ENCODE measurements around the gene PTPN2. TPM values are rescaled to one million over a fixed set of nuclear protein-coding genes. Genes with fewer than 3 reads are reported as not detected.
"Not testable (repeated sequence)": the region's sequence is repeated elsewhere in the genome, so short reads cannot be mapped to it uniquely, and the experiment has no call there.

Gene PTPN2
- polyA plus RNA-seq, 6 donors from 2014 or later = 84.6 to 112 (median 99.1) TPM

DNA sequence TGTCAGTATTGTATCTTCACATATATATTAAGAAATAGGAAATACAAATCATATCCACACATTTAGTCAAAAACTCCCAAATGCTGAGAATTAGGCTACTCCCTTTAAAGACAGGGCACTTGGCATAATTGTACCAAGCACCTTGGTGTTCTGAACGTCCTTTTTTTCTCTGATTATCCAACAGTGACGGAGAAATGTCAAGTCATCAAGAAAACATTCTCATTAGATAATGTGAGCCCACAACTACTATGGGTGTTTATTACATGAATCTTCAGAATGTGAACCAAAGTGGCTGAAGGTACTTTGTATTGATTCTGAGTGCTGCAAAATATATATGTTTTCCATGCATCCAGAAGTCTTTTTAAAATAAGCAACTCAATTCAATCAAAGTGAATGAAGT lies 97.4 kb downstream of the PTPN2 start:
- Mint-ChIP-seq H3K4me1 (peaks cover 0 to 7% (median 4%) of the 10 kb centered on the region in 3 donors), H3K9me3 (no peaks in the 10 kb centered on the region), H3K4me3 (no peak overlapping the region), H3K27ac (peak overlapping the region in 2 of 6 donors; percentile 11 to 56), H3K27me3 (no peaks in the 10 kb centered on the region), H3K36me3 (peaks cover 0 to 8% of the 10 kb centered on the region in 2 donors)
- ATAC-seq (ENCODE audit: low read depth in 2 of 2) (no peak), DNase-seq (no peak)

DNA sequence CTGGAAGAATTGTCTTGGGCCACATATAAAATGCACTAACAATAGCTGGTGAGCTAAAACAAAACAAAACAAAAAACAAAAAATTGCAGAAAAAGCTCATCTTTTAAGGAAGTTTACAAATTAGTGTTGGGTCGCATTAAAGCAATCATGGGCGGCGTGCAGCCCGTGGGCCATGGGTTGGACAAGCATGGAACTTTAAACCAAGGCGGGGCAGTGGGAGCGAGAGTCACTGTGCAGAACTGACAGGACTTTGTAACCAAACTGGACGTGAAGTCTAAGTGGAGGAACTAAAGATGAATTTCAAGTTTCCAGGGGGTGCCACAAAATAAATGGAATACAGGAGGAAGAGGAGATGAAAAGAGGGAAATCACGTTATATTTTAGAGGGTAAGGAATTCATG lies 100.5 kb downstream of the PTPN2 start:
- ATAC-seq (ENCODE audit: low read depth in 2 of 2) (no peak), DNase-seq (no peak)
- peaks cover 0 to 2% (median 0%) of the 10 kb centered on the region in 7 donors for H3K9me3 Mint-ChIP-seq
- H3K27ac Mint-ChIP-seq = no peak overlapping the region
- H3K36me3 Mint-ChIP-seq = peaks cover 0 to 8% of the 10 kb centered on the region in 2 donors
- no peaks in the 10 kb centered on the region for H3K27me3 Mint-ChIP-seq
- H3K4me1 Mint-ChIP-seq = no peaks in the 10 kb centered on the region
- no peak overlapping the region for H3K4me3 Mint-ChIP-seq

DNA sequence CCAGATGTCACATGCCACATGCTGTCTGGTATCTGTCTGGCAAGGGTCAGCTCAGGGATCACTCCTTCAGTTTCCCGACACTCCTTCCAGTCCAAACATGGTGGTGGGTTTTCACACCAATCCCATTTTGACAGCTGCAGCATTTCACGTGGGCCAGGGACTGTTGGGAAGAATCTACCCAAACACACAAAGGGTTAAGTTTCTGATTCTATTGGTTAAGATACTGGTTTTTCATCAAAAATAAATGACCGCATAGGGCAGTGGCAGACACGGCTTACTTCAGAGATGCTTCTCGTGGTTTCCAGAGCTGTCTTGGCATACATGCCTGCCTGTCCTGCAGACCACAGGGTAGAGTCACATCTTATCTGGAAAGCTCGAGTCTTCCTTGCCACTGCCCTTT lies 101.5 kb downstream of the PTPN2 start:
- H3K9me3 Mint-ChIP-seq = peaks cover 0 to 4% (median 0%) of the 10 kb centered on the region in 7 donors

DNA sequence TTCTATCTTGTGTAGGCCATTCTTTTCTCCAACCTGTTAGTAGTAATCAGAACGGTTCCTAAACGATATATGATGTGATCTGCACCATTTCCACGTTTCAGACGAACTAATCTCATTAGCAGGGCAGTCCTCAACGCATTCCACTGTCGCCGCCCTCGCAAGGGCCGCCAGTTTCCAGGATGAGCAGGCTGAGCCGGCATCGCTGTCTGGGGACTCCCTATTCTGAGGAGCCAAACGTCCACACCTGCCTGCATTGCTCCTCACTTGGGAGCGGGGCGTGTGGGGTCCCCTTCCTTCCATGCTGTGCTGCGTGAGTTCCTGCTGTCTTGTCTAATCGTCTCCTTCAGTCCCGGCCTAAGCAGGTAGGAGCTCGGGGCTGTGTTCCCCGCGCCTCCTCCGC lies 104.6 kb downstream of the PTPN2 start:
- Mint-ChIP-seq H3K4me3 (no peak overlapping the region), H3K9me3 (peaks cover 0 to 10% (median 0%) of the 10 kb centered on the region in 7 donors), H3K27ac (peak overlapping the region in 1 of 6 donors; percentile 4), H3K36me3 (no peaks in the 10 kb centered on the region), H3K27me3 (no peaks in the 10 kb centered on the region), H3K4me1 (no peaks in the 10 kb centered on the region)
- ATAC-seq (ENCODE audit: low read depth in 2 of 2) (no peak), DNase-seq (no peak)

More for the DNA sequence above, 101.5 kb downstream of the PTPN2 start:
- ATAC-seq (ENCODE audit: low read depth in 2 of 2) (no peak), DNase-seq (no peak)
- Mint-ChIP-seq H3K27ac (no peak overlapping the region), H3K4me3 (no peak overlapping the region), H3K36me3 (peaks cover 0 to 8% of the 10 kb centered on the region in 2 donors), H3K4me1 (no peaks in the 10 kb centered on the region), H3K27me3 (no peaks in the 10 kb centered on the region)

DNA sequence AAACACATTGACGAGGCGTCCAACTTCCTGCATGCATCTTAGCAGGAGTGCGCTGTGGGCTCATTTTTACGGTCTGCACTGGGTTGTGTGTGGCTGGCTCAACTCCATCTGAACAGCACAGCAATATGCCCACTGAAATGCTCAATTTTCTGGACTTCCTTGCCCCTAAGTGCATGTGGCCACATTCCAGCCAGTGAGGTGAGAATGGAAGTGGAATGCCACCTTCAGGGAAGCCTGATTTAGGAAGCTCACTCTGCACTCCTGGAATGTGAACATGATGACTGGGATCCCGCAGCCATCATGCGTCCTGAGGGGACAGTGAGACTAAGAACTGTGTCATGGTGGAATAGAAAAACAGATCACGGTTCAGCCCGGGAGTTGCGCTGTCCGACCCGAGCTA lies 105.0 kb downstream of the PTPN2 start:
- Mint-ChIP-seq H3K4me1 (no peaks in the 10 kb centered on the region), H3K9me3 (peaks cover 0 to 10% (median 0%) of the 10 kb centered on the region in 7 donors), H3K36me3 (no peaks in the 10 kb centered on the region), H3K27ac (no peak overlapping the region), H3K27me3 (no peaks in the 10 kb centered on the region), H3K4me3 (no peak overlapping the region)
- DNase-seq (no peak), ATAC-seq (ENCODE audit: low read depth in 2 of 2) (no peak)

DNA sequence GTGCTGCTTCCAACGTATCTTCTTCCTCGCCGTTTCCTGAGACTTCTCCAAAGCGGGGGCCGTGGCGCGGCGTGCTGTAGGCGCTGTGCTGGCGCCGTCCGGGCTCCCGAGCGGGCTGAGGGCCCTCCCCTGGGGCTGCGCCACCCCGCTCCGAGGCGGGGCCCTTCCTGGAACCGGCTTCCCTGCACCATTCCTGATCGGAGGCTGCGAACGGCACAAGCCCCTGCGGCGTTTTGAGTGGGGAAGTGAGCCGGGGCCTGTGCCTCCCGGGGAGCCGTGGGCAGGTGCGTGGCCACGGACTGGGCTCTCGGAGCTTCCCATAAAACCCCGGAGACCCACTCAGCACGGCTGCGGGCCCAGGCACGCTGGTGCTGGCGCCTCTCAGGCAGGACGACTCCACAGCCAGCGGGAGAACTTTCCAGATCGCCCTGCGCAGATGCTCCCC lies 106.5 kb downstream of the PTPN2 start:
- peak overlapping the region in 4 of 8 donors; percentile 15 to 82 (median 31) for H3K4me3 Mint-ChIP-seq
- peaks cover 0 to 10% (median 0%) of the 10 kb centered on the region in 7 donors for H3K9me3 Mint-ChIP-seq
- no peak for DNase-seq
- H3K27me3 Mint-ChIP-seq = no peaks in the 10 kb centered on the region
- ATAC-seq (ENCODE audit: low read depth in 2 of 2) = no peak
- H3K4me1 Mint-ChIP-seq = no peaks in the 10 kb centered on the region
- H3K36me3 Mint-ChIP-seq = no peaks in the 10 kb centered on the region
- H3K27ac Mint-ChIP-seq = no peak overlapping the region

DNA sequence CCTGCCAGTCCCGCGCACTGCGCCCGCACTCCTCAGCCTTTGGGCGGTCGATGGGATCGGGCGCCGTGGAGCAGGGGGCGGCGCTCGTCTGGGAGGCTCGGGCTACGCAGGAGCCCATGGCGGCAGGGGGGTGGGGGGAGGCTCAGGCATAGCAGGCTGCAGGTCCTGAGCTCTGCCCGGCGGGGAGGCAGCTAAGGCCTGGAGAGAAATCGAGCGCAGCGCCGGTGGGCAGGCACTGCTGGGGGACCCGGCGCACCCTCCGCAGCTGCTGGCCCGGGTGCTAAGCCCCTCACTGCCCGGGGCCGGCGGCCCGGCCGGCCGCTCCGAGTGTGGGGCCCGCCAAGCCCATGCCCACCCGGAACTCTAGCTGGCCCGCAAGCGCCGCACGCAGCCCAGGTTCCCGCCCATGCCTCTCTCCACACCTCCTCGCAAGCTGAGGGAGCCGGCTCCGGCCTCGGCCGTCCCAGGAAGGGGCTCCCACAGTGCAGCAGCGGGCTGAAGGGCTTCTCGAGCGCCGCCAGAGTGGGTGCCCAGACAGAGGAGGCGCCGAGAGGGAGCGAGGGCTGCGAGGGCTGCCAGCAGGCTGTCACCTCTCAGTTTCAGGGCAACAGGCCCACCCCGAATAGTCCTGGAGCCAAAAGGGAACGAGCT lies 107.1 kb downstream of the PTPN2 start:
- Mint-ChIP-seq H3K9me3 (peaks cover 0 to 10% (median 0%) of the 10 kb centered on the region in 7 donors), H3K27ac (no peak overlapping the region), H3K36me3 (no peaks in the 10 kb centered on the region), H3K4me1 (no peaks in the 10 kb centered on the region), H3K4me3 (peak overlapping the region in 3 of 8 donors; percentile 15 to 82 (median 21)), H3K27me3 (no peaks in the 10 kb centered on the region)
- DNase-seq = no peak
- ATAC-seq (ENCODE audit: low read depth in 2 of 2) = no peak

DNA sequence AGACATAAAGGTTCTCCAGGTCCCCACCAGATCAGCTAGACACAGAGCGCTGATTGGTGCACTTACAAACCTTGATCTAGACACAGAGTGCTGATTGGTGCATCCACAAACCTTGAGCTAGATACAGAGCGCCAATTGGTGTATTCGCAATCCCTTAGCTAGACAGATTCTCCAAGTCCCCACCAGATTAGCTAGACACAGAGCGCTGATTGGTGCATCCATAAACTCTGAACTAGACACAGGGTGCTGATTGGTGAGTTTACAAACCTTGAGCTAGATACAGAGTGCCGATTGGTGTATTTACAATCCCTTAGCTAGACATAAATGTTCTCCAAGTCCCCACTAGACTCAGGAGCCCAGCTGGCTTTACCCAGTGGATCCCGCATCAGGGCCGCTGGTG lies 107.6 kb downstream of the PTPN2 start:
- DNase-seq; ATAC-seq (ENCODE audit: low read depth in 2 of 2); H3K27ac Mint-ChIP-seq; H3K4me3 Mint-ChIP-seq; H3K36me3 Mint-ChIP-seq; H3K27me3 Mint-ChIP-seq; H3K4me1 Mint-ChIP-seq: not testable (repeated sequence)
- peaks cover 0 to 10% (median 0%) of the 10 kb centered on the region in 7 donors for H3K9me3 Mint-ChIP-seq

DNA sequence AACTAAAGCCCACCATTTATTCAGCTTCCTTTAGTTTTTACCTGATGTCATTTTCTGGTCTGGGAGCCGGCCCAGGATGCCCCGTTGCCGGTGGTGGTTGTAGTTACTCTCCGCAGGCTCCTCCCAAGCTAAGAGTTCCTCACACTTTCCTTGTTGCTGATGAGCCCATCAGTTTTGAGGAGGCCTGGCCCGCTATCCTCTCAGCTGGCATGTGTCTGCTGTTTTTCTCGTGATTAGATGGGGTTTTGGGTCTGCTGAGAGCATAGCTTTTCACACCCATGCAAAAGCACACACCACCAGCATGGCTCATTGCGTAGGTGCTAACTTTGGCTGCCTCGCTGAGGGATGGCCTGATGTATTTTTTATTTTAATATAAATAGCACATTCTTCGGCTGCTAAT lies 109.1 kb downstream of the PTPN2 start:
- ATAC-seq (ENCODE audit: low read depth in 2 of 2) = no peak

DNA sequence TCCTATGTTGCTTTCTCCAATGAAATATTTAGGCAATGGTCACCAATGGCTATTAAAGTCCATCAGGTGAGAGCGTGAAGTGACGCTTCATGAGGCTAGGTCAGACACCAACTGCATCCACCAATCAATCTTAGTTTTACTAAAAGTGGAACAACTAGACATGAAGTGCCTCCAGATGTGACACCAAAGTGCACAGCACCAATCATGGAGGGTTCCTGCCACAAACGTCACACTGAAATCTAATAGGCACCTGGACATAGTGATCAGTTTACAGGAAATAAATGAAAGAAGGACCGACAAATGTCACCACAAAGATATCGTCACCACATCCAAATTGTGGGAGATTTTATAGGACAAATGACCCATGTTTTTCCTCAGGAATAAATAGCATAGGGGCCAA lies 110.7 kb downstream of the PTPN2 start:
- no peak overlapping the region for H3K4me3 Mint-ChIP-seq
- no peak overlapping the region for H3K27ac Mint-ChIP-seq
- DNase-seq (no peak), ATAC-seq (ENCODE audit: low read depth in 2 of 2) (no peak)
- no peaks in the 10 kb centered on the region for H3K4me1 Mint-ChIP-seq
- peaks cover 0 to 7% (median 0%) of the 10 kb centered on the region in 7 donors for H3K9me3 Mint-ChIP-seq
- H3K36me3 Mint-ChIP-seq = no peaks in the 10 kb centered on the region
- H3K27me3 Mint-ChIP-seq = no peaks in the 10 kb centered on the region

More for the DNA sequence above, 109.1 kb downstream of the PTPN2 start:
- Mint-ChIP-seq H3K27me3 (no peaks in the 10 kb centered on the region), H3K4me3 (peak overlapping the region in 1 of 8 donors; percentile 6), H3K27ac (no peak overlapping the region), H3K4me1 (no peaks in the 10 kb centered on the region), H3K36me3 (no peaks in the 10 kb centered on the region), H3K9me3 (peaks cover 0 to 10% (median 0%) of the 10 kb centered on the region in 7 donors)
- no peak for DNase-seq

DNA sequence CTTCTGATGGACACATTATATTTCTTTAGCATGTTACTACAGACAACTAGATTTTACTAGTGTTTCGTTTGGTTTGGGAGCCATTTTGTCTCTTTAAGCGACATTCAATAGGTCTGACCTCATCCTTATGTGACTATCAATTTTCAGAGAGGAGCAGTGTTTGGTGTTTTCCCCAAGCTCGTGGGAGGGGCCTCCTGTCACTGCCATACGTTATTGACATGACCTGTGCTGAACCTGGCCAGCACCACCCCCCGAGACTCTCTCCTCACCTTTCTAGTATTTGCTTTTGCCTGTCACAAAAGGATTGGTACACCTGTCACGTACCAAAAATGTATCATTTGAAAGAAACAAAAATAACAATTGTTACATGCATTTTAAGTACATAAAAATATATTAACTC lies 111.9 kb downstream of the PTPN2 start:
- H3K36me3 Mint-ChIP-seq = no peaks in the 10 kb centered on the region

DNA sequence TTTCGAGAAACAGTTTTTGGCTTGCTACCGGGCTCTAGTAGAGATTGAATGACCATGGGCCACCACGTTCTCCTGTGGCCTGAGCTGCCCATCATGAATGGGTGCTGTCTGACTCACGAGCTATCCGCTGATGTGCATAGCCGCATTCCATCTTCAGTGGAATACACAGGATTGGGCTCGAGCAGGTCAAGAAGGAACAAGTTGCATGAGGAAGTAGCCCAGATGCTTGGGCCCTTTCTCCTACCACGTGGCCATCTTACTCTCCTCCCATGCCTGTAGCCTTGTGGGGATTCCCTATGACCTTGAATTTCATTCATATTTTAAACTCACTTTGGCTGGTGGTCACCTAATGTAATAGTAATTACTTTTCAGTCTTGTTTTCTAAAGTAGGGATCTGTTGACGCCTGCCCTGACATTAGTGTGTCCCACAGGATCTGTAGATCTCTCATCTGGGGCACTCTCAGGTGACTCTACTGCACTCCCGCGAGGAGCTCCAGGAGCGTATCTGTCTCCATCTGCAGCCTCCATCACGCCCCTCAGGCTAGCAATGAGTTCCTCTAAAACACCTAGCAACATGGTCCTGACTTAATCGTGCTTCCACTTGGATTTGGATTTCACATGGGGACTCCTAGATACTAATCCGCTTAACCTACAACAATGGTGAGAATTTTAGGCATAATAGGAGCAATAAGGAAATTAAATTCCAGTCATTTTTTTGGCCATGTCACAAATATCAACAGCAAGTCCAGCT lies 113.4 kb downstream of the PTPN2 start:
- Mint-ChIP-seq H3K27ac (no peak overlapping the region), H3K4me1 (no peaks in the 10 kb centered on the region), H3K36me3 (no peaks in the 10 kb centered on the region), H3K9me3 (no peaks in the 10 kb centered on the region), H3K27me3 (no peaks in the 10 kb centered on the region), H3K4me3 (peak overlapping the region in 1 of 8 donors; percentile 10)
- ATAC-seq (ENCODE audit: low read depth in 2 of 2) (no peak), DNase-seq (no peak)

More for the DNA sequence above, 111.9 kb downstream of the PTPN2 start:
- Mint-ChIP-seq H3K27me3 (no peaks in the 10 kb centered on the region), H3K4me1 (no peaks in the 10 kb centered on the region), H3K4me3 (no peak overlapping the region), H3K9me3 (peaks cover 0 to 6% (median 0%) of the 10 kb centered on the region in 7 donors), H3K27ac (no peak overlapping the region)
- no peak for ATAC-seq (ENCODE audit: low read depth in 2 of 2)
- no peak for DNase-seq

DNA sequence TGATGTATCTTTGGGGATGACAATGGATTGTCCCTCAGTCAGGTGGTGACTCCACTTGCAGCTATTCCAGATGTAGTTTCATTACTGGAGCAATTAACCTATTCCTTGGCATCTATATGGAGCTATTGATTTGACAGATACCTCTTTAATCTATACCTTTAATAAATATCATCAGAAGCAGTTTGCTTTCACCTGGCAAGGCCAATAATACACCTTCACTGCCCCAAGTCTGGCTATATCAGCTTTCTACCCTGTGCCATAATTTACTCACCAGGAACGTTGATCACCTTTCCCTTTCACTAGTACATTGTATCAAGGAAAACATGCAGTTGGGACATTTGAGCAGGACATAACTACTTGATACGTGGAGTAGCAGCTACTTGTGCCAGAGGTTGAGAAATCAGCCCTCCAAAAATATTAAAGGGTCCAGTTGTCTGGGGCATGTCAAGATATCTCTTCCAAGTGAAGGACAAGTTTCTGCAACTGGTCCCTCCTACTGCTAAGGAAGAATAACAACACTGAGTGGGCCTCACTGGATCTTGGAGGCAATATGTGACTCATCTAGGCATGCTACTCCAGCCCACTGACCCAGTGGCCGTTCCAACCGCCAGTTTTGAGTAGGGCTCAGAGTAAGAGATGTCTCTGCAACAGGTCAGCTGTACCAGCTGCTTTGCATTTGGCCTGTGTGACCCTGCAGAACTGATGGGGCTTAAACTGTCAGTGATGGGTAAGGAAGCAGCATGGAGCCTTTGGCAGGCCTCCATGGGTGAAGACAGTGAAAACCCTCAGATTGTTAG lies 114.2 kb downstream of the PTPN2 start:
- Mint-ChIP-seq H3K9me3 (no peaks in the 10 kb centered on the region), H3K27ac (no peak overlapping the region), H3K27me3 (no peaks in the 10 kb centered on the region), H3K4me1 (no peaks in the 10 kb centered on the region), H3K4me3 (no peak overlapping the region), H3K36me3 (no peaks in the 10 kb centered on the region)
- ATAC-seq (ENCODE audit: low read depth in 2 of 2) = no peak
- DNase-seq = no peak
